Stimulated activated CD4-positive, alpha-beta T cell treated with anti-CD3 and anti-CD28 coated beads, TNF-alpha, amount 100 ng/mL, for 48 hours (primary cell): ENCODE results near the gene ADCY2.
"Not testable (repeated sequence)": the region's sequence is repeated elsewhere in the genome, so short reads cannot be mapped to it uniquely, and the experiment has no call there.

Experiments used
- DNase-seq, 3 donors: peaks; one replicate each; pipeline ENCODE4 v3.0.0-alpha.2; 2020; ENCODE audit warnings: low read depth in 3 of 3

Gene ADCY2

DNA sequence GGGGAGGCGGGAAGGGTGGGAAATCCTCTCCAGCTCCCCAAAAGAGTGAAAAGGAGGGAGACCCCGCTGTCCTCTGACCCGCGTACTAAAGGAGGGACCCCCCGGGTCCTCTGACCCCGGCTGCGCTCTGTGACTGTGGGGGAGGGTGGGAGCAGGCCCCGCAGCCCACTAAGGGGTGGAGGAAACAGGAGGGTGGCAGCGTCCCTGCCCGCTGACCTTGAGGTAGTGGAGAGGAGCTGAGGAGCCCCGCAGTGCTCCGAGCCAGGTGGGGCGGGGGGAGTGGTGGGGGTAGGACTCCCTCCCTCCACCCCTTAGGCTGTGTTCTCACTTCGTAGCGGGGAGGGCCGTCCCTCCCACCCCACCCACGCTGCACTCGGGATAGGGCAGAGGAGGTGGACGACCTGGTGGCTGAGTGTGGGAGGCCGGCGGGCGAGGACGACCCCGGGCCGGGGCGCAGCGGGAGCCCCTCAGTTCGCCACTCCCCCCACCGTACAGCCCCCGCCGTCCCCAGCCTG, 449 bp upstream of the ADCY2 start:
- DNase-seq, result no peak

- DNase-seq, result no peak
Observed at GRCh38 chr5:7396713-7397454, 946 bp downstream of the ADCY2 start.

DNA sequence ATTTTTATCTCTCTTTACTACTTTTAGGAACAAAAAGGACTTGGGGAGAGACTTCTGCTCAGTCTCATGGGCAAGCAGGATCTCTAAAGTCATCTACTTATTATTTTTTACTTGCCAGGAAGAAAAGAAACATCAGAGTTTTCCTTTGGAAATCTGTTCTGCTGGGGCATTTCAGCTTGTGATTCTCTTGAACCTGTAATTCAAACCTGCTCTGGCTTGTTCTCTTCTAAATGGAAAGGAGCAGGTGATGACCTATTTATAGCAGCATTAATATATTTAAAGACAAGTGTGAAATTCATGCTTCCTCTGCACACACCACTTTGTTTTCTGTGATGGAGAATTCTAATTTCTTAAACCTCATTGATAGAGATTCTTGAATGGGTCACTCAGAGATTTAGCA, 2.0 kb downstream of the ADCY2 start:
- no peak for DNase-seq

GRCh38 chr5:7398596-7399280, 2.8 kb downstream of the ADCY2 start:
- DNase-seq, result no peak

- DNase-seq, result no peak
Observed at GRCh38 chr5:7405277-7405676, 9.3 kb downstream of the ADCY2 start.

- DNase-seq, result no peak
Observed at GRCh38 chr5:7410936-7411511, 15.1 kb downstream of the ADCY2 start.

DNA sequence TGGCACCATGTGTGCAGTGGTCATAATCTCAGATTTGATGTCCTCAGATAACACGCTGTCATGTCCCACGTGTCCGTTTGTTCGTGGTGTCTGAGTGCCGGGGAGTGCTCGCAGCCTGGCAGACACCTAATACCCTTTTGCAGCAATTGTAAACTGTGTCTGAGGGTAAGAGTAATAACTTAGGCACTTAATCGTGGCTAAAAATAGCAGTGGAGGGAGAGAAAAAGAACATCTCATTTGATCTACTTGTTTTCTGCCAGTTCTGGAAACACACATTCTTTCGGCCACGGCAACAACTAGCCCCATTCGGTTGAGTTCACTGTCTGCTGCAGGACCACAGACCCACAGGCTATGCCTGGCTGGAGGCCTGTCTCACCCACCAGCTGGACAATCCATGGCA, 16.5 kb downstream of the ADCY2 start:
- DNase-seq, result no peak

- no peak for DNase-seq
Observed at GRCh38 chr5:7415123-7415522, 19.2 kb downstream of the ADCY2 start.

- DNase-seq, result no peak
Observed at GRCh38 chr5:7415587-7416535, 19.9 kb downstream of the ADCY2 start.

DNA sequence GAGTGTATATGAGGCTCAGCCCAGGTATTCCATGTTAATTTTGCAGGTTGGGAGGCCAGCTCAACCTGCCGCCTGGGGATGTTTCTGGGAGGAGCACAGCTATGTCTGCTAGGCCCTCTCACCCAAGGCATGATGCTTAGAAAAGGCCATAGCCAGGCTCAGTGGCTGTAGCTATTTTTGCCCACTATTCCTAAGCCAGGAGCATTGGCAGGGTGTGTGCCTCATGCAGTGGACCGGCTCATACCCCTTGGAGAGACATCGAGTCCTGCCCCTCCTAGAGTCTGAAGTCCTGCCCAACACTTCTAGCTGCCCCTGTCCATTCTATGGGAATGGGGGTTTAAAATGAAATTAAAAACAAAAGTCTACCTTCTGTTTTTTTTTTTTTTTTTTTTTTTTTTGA, 22.3 kb downstream of the ADCY2 start:
- DNase-seq, result no peak

GRCh38 chr5:7419367-7419766, 23.4 kb downstream of the ADCY2 start:
- DNase-seq, result no peak

DNA sequence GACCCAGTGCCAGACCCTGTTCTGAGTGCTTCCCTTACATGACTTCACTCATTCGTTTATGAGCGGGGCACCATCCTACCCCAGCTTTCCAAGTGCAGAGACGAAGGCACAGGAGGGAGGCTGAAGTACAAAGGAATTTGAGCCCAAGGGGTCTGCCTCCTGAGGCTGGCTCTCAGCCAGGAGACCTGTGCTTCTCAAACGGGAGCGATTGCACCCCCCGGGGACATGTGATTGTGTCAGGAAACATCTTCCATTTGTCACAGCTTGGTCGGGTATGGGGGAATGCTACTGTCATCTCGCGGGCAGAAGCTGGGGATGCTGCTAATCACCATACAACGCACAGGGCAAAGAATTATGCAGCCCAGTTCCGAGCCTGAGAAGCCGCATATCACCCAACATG, 23.9 kb downstream of the ADCY2 start:
- no peak for DNase-seq

DNA sequence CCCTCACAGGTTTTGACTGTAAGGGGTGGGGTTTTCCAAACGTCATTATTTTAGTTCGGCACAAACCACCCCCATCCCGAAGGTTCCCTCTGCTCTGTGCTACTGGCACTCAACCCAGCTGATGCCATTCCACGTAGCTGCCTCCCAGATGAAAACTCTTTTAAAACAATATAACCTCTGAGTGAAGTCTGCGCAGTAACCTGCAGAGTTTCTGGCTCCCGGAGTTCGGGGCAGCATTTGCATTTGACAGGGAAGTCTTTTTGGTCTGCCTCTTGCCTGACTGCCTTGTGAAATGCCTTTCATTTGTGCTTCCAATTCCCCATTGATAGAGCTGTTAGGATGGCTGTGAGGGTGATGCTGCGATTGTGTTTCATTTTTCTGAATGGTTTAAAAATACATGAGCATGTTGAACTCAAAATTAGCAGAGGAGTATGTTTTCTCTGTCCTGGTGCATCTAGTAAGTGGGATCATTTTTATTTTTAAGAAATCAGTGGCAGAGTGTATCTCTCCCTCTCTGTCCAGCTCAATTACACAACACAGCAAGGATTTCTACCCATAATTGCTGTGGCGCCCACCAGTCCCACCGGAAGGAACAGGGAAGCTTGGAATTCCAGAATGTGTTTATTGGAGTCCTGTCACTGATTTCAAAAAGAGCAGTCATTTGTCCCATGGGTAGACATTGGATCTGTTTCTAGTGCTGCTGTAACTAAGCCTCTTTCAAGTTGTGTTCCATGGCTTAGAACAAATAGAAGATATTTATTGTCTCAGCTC, 24.8 kb downstream of the ADCY2 start:
- DNase-seq, result no peak

- DNase-seq, result no peak
Observed at GRCh38 chr5:7422316-7423106, 26.6 kb downstream of the ADCY2 start.

GRCh38 chr5:7423231-7423630, 27.3 kb downstream of the ADCY2 start:
- DNase-seq, result not testable (repeated sequence)

DNA sequence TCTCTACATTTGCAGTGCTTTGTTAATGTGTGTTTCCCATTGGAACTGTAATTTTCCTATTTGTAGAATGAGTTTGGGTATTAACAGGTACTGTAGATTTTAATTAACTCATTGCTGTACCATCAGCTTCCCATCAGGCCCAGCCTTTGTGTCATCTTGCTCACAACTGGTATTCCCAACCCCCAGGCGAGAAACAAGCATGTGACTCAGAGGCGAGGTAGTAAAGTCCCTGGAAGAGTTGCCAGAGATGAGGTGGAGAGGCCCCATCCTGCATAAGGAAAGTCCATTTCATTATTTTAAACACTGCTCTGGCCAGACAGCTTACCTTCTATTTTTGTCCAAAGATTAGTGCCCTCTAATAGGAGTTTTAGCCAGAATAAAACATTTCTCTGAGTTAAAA, 29.9 kb downstream of the ADCY2 start:
- DNase-seq, result no peak

GRCh38 chr5:7426284-7426683, 30.3 kb downstream of the ADCY2 start:
- DNase-seq, result no peak

DNA sequence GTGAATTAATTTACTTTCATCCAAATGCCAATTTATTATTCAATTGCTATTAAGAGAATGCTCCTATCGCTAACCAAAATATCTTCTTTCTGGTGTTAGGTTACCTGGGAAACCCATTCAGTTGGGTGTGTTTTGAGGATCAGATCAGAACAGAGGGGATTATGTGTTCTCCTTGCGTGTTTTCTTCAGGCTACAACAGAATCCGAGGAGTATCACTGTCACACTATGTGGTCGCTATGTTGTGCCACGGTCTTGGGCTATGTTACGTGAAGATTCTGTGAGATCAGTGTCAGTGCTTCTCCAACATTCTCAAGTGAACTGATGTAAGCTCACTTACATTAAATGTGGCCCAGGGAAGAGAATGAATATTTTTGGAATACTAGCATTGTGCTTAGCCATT, 39.0 kb downstream of the ADCY2 start:
- DNase-seq, result no peak

GRCh38 chr5:7435503-7435902, 39.6 kb downstream of the ADCY2 start:
- no peak for DNase-seq

DNA sequence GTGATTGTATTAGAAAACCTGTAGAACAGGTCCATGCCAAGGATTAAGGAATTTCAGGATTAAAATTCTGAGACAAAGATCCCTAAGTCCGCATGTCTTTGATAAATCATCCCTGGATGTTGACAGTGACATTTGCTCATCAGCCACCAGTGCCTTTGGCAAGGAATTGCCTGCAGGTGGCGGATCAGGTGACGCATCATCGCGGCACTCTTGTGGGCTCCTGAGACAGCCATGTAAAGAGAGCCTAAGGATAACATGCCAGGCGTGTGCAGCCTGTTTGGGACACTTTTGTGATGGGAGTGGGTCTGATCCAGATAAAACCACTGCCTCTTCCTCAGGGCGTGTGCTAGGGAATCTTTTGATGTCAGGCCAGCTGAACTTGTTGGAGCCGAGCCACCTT, 40.6 kb downstream of the ADCY2 start:
- no peak for DNase-seq
